Prostate gland (tissue), 2 donors: ENCODE results near the gene GALNT7.

Experiments
- CTCF ChIP-seq, 4 experiments: fragments of 200-600 bp in 2 of 4; fragments of 450-650 bp in 2 of 4; sonication (generic) in 2 of 4; IDR thresholded peaks; 1 replicate in 3 of 4; 2 replicates in 1 of 4; pipeline ENCODE4 v1.5.1; 2016 to 2019; ENCODE audit warnings: antibody characterized with exemption in 4 of 4, mild to moderate bottlenecking in 2 of 4, moderate library complexity in 2 of 4
- POLR2A ChIP-seq: fragments of 450-650 bp; IDR thresholded peaks from one replicate; pipeline ENCODE4 v1.6.1; 2016; ENCODE audit warnings: antibody characterized with exemption, mild to moderate bottlenecking

GRCh38 chr4:173181848-173182247, 13.2 kb downstream of the GALNT7 start:
- TF ChIP-seq CTCF (IDR thresholded peaks at IDR 0.05): no peak
- TF ChIP-seq POLR2A: no peak
